ENCODE data around the gene SAFB2.

SAFB2 gene

GRCh38 chr19:5540208-5540607 lies 82.4 kb downstream of the SAFB2 start:
- TF ChIP-seq TAF1 (IDR thresholded peaks at IDR 0.05; ENCODE audit: low read depth, low read length) (no peak), POLR2A (IDR thresholded peaks at IDR 0.05; ENCODE audit: low read depth, low read length) (no peak), SPI1 (IDR thresholded peaks at IDR 0.05; ENCODE audit: low read depth, low read length) (no peak), POLR2AphosphoS5 (IDR thresholded peaks at IDR 0.05; ENCODE audit: low read depth, low read length) (no peak), PAX5 (IDR thresholded peaks at IDR 0.05; ENCODE audit: insufficient read depth, low read length, severe bottlenecking) (no peak), POU2F2 (IDR thresholded peaks at IDR 0.05; ENCODE audit: low read depth, low read length) (no peak)
- DNase-seq (ENCODE audit: insufficient read length, low spot score) (no peak), FAIRE-seq (no peak)

GRCh38 chr19:5537870-5538269 lies 84.7 kb downstream of the SAFB2 start:
- TF ChIP-seq POLR2AphosphoS5 (IDR thresholded peaks at IDR 0.05; ENCODE audit: low read depth, low read length) (no peak), SPI1 (IDR thresholded peaks at IDR 0.05; ENCODE audit: low read depth, low read length) (no peak), POLR2A (IDR thresholded peaks at IDR 0.05; ENCODE audit: low read depth, low read length) (no peak), POU2F2 (IDR thresholded peaks at IDR 0.05; ENCODE audit: low read depth, low read length) (no peak), TAF1 (IDR thresholded peaks at IDR 0.05; ENCODE audit: low read depth, low read length) (no peak), PAX5 (IDR thresholded peaks at IDR 0.05; ENCODE audit: insufficient read depth, low read length, severe bottlenecking) (no peak)
- no peak for FAIRE-seq
- no peak for DNase-seq (ENCODE audit: insufficient read length, low spot score)
